Body of pancreas (tissue), 4 donors: ENCODE measurements around the gene COX4I1. TPM values are rescaled to one million over a fixed set of nuclear protein-coding genes. Genes with fewer than 3 reads are reported as not detected.
"Not testable (repeated sequence)": the region's sequence is repeated elsewhere in the genome, so short reads cannot be mapped to it uniquely, and the experiment has no call there.

Experiments used
- ATAC-seq: fragments of 150-250 bp; one replicate; pipeline ENCODE4 v1.9.1; 2016
- DNase-seq, 4 donors: peaks; one replicate each; pipeline ENCODE4 v3.0.0-alpha.2; 2019
- H3K27ac ChIP-seq, 4 donors: fragments of 200-600 bp; sonication (generic); 1 replicate in 3 of 4; 2 replicates in 1 of 4; pipeline versions ENCODE4 v1.5.1 to v1.6.1; 2016 to 2019; ENCODE audit warnings: mild to moderate bottlenecking in 1 of 4, mixed read lengths in 1 of 4, moderate library complexity in 1 of 4
- H3K27me3 ChIP-seq, 2 donors: fragments of 200-600 bp; sonication (generic); one replicate each; pipeline ENCODE4 v1.6.0; 2016; ENCODE audit warnings: mild to moderate bottlenecking in 1 of 2
- H3K36me3 ChIP-seq, 2 donors: fragments of 200-600 bp; sonication (generic); replicated peaks in 1 of 2; 2 replicates each; pipeline ENCODE4 v1.5.1; 2016; ENCODE audit warnings: low read depth in 2 of 2; ENCODE audit not compliant: insufficient read depth in 1 of 2
- H3K4me1 ChIP-seq: fragments of 200-600 bp; sonication (generic); one replicate; pipeline ENCODE4 v1.6.0; 2016
- H3K4me3 ChIP-seq, 2 donors: fragments of 200-600 bp; sonication (generic); 1 replicate in 1 of 2; 2 replicates in 1 of 2; pipeline ENCODE4 v1.5.1; 2016 to 2019
- H3K9me3 ChIP-seq, 3 donors: fragments of 200-600 bp; sonication (generic); 1 replicate in 2 of 3; 2 replicates in 1 of 3; pipeline ENCODE4 v1.5.1; 2016
- CTCF ChIP-seq, 7 experiments: fragments of 450-650 bp in 4 of 7; fragments of 200-600 bp in 3 of 7; sonication (generic) in 3 of 7; IDR thresholded peaks; one replicate each; pipeline ENCODE4 v1.5.1; 2016 to 2019; ENCODE audit warnings: antibody characterized with exemption in 7 of 7
- POLR2A ChIP-seq, 3 donors: fragments of 450-650 bp; IDR thresholded peaks; one replicate each; pipeline ENCODE4 v1.6.1; 2016; ENCODE audit warnings: antibody characterized with exemption in 3 of 3, mild to moderate bottlenecking in 2 of 3
- WGBS, 2 donors: methylation state at CpG; one replicate each; pipeline ENCODE4 v1.1.5; 2017; 5-methylcytosine and 5-hydroxymethylcytosine counted together
- intact Hi-C: fragments of 100-400 bp; cut with DNase I; formaldehyde crosslinking; loops from one replicate; pipeline ENCODE4 v1.15.1; 2023
- total RNA-seq, 2 donors: library from RNA; depleted of rRNA; stranded (reverse); fragments of >200 nt; gene quantifications; one replicate each; pipeline ENCODE4 v1.1.0, GENCODE V29; 2016

COX4I1 gene
- total RNA-seq, 2 donors from 2014 or later = 259 to 291 TPM

- intact Hi-C loops = no loop called here
- no peak for DNase-seq
- Histone ChIP-seq H3K27me3 (no peaks in the 10 kb centered on the region), H3K4me3 (no peak overlapping the region), H3K27ac (no peak overlapping the region), H3K4me1 (peaks cover 14% of the 10 kb centered on the region), H3K9me3 (no peaks in the 10 kb centered on the region), H3K36me3 (peaks cover 17 to 27% of the 10 kb centered on the region in 2 donors)
- TF ChIP-seq CTCF (IDR thresholded peaks at IDR 0.05) (no peak), POLR2A (IDR thresholded peaks at IDR 0.05) (no peak)
- no peak for ATAC-seq
- 69 to 77% methylated on average over 13 to 14 of the region's 14 CpGs for WGBS, 2 donors
These were observed 4.1 kb downstream of the COX4I1 start for GRCh38 chr16:85803570-85803969.

GRCh38 chr16:85805442-85806045 lies 6.0 kb downstream of the COX4I1 start:
- TF ChIP-seq CTCF (IDR thresholded peaks at IDR 0.05) (no peak), POLR2A (IDR thresholded peaks at IDR 0.05) (no peak)

GRCh38 chr16:85806539-85806938 lies 7.0 kb downstream of the COX4I1 start:
- intact Hi-C loops = no loop called here
- Histone ChIP-seq H3K27me3 (no peaks in the 10 kb centered on the region), H3K36me3 (peaks cover 17 to 25% of the 10 kb centered on the region in 2 donors), H3K4me3 (no peak overlapping the region), H3K4me1 (peaks cover 13% of the 10 kb centered on the region), H3K9me3 (no peaks in the 10 kb centered on the region), H3K27ac (no peak overlapping the region)
- TF ChIP-seq POLR2A (IDR thresholded peaks at IDR 0.05) (no peak), CTCF (IDR thresholded peaks at IDR 0.05) (no peak)
- ATAC-seq = no peak
- 93 to 97% methylated on average over 10 to 11 of the region's 11 CpGs for WGBS, 2 donors
- no peak for DNase-seq

More at GRCh38 chr16:85805442-85806045, 6.0 kb downstream of the COX4I1 start:
- DNase-seq (no peak), ATAC-seq (no peak)
- Histone ChIP-seq H3K4me3 (no peak overlapping the region), H3K27me3 (no peaks in the 10 kb centered on the region), H3K27ac (no peak overlapping the region), H3K36me3 (peaks cover 17 to 27% of the 10 kb centered on the region in 2 donors), H3K4me1 (peaks cover 18% of the 10 kb centered on the region), H3K9me3 (no peaks in the 10 kb centered on the region)
- whole genome bisulfite sequencing, 2 donors = 81 to 87% methylated on average over 17 to 18 of the region's 18 CpGs
- intact Hi-C loops = no loop called here

DNA sequence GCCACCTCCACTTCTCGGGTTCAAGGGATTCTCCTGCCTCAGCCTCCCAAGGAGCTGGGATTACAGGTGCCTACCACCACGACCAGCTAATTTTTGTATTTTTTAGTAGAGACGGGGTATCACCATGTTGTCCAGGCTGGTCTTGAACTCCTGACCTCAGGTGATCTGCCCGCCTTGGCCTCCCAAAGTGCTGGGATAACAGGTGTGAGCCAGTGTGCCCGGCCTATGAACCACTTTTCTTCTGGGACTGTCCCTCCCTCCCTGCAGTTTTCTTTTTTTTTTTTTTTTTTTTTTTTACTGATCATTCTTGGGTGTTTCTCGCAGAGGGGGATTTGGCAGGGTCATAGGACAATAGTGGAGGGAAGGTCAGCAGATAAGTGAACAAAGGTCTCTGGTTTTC lies 7.8 kb downstream of the COX4I1 start:
- WGBS, 2 donors = 74 to 84% methylated on average over 6 of the region's 6 CpGs
- intact Hi-C loops, H3K4me3 ChIP-seq, H3K27me3 ChIP-seq, ATAC-seq, H3K9me3 ChIP-seq, H3K27ac ChIP-seq, DNase-seq: not testable (repeated sequence)
- Histone ChIP-seq H3K4me1 (peaks cover 13% of the 10 kb centered on the region), H3K36me3 (peaks cover 16 to 24% of the 10 kb centered on the region in 2 donors)

- H3K9me3 ChIP-seq, DNase-seq, H3K27me3 ChIP-seq, H3K4me3 ChIP-seq, intact Hi-C loops, H3K27ac ChIP-seq, ATAC-seq: not testable (repeated sequence)
- peaks cover 10 to 21% of the 10 kb centered on the region in 2 donors for H3K36me3 ChIP-seq
- 98% methylated on average over 9 of the region's 27 CpGs; no CpG with 5 or more reads in 1 of the 2 donors for WGBS, 2 donors
- H3K4me1 ChIP-seq = peaks cover 13% of the 10 kb centered on the region
These were observed 8.6 kb downstream of the COX4I1 start for GRCh38 chr16:85808104-85808503.

GRCh38 chr16:85808926-85809325 lies 9.4 kb downstream of the COX4I1 start:
- Histone ChIP-seq H3K9me3 (no peaks in the 10 kb centered on the region), H3K36me3 (peaks cover 10 to 20% of the 10 kb centered on the region in 2 donors), H3K4me3 (no peak overlapping the region), H3K27ac (no peak overlapping the region), H3K27me3 (no peaks in the 10 kb centered on the region), H3K4me1 (peaks cover 13% of the 10 kb centered on the region)
- ATAC-seq (no peak), DNase-seq (no peak)
- intact Hi-C loops = no loop called here
- WGBS, 2 donors = 96 to 97% methylated on average over 5 to 7 of the region's 7 CpGs
- TF ChIP-seq POLR2A (IDR thresholded peaks at IDR 0.05) = no peak
- no peak for TF ChIP-seq CTCF (IDR thresholded peaks at IDR 0.05)
